Parietal lobe (tissue), 1 donor: ENCODE measurements around the gene PAPPA2. TPM values are rescaled to one million over a fixed set of nuclear protein-coding genes. Genes with fewer than 3 reads are reported as not detected.

ENCODE experiments used
- total RNA-seq: library from RNA; depleted of rRNA; stranded (reverse); fragments of >200 nt; gene quantifications from one replicate; pipeline ENCODE4 v1.2.3, GENCODE V29; 2014

PAPPA2 gene, protein sequence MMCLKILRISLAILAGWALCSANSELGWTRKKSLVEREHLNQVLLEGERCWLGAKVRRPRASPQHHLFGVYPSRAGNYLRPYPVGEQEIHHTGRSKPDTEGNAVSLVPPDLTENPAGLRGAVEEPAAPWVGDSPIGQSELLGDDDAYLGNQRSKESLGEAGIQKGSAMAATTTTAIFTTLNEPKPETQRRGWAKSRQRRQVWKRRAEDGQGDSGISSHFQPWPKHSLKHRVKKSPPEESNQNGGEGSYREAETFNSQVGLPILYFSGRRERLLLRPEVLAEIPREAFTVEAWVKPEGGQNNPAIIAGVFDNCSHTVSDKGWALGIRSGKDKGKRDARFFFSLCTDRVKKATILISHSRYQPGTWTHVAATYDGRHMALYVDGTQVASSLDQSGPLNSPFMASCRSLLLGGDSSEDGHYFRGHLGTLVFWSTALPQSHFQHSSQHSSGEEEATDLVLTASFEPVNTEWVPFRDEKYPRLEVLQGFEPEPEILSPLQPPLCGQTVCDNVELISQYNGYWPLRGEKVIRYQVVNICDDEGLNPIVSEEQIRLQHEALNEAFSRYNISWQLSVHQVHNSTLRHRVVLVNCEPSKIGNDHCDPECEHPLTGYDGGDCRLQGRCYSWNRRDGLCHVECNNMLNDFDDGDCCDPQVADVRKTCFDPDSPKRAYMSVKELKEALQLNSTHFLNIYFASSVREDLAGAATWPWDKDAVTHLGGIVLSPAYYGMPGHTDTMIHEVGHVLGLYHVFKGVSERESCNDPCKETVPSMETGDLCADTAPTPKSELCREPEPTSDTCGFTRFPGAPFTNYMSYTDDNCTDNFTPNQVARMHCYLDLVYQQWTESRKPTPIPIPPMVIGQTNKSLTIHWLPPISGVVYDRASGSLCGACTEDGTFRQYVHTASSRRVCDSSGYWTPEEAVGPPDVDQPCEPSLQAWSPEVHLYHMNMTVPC (N-terminal part only)
- total RNA-seq = 9.4 TPM

DNA sequence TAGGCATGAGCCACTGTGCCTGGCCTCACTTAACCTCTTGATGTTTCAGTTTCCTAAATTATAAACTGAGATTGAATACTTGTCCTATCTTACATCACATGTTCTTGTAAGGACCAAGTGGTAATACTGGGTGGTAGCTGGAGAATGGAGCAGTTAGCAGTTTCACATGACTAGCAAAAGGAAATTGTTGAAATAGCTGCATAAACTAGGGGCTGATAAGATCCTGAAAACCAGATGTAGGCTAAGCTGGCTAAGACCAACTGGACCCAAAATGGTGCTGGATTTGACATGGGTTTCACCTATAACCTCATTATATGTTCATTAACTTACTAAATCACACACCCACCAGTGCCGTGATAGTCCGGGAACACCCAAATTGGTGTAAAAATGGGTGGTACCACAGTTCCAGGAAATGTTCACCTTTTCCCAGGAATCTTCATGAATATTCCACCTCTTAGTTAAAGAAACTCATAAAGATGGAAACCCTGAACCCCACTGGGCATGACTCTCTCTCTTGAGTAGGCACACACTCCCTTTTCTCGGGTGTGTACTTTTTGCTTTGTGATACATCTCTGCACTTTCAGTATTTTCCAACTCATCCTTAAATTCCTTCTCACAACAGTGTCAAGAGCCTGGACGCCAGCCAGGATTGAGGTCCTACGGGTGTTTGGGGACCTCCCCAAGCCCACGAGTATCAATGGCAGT lies at the start of gene PAPPA2:
Gene PAPPA2, plus strand, starts transcription at position 502 of the 705 bp plus-strand sequence. CDS start 93,148 bp downstream, outside the sequence.

